Measurements from ENCODE around the gene FMO2.
A peak's percentile ranks its signal among the peaks of the same experiment; 100 is the strongest.

The FMO2 gene

DNA sequence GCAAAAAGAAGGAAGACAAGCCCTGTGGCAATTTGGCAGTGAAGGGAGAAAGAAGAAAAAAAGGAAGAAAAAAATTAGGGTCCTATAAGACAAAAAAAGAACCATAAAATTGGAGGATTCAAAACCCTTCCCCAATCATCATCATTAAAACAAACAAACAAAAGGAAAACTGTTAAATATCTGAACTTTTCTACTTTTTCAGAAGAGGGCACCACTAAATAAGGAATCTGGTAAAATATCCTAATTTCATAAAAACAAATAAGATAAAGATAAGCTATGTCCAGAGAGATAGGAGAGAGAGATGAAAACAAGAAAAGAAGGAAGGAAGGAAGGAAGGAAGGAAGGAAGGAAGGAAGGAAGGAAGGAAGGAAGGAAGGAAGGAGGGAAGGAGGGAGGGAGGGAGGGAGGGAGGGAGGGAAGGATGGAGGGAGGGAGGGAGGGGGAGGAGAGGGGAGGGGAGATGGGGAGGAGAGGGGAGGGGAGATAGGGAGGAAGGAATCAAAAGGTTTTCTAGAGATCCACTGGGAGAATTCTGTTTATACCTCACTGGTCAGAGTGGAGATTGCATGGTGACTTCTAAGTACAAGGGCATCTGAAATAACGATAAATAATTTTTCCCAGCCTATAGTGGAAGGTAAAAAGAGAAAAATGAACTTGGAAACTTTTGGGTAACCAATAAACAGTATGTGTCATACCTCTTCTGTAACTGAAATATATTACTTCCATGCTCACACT, 10.4 kb upstream of the FMO2 start:
- DNase-seq, result no peak

DNA sequence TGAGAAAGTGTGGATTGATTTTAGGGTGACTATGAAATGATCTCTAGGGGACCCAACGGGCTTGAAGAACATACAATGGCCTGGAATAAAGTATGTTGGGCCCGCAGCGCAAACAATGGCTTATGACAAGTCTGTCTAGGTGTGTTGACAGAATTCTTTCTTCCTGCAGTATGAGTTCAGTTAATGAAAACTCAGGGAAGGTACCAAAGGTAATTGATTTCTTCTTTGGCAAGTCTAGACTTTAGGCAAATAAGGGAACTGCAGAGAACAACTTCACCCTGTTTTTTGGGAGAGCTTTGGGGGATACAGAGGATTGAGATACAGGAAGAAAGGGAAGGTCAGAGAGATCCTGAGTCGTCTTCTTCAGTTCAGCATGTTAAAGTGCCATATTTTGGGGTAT, 7.8 kb upstream of the FMO2 start:
- no peak for DNase-seq

DNA sequence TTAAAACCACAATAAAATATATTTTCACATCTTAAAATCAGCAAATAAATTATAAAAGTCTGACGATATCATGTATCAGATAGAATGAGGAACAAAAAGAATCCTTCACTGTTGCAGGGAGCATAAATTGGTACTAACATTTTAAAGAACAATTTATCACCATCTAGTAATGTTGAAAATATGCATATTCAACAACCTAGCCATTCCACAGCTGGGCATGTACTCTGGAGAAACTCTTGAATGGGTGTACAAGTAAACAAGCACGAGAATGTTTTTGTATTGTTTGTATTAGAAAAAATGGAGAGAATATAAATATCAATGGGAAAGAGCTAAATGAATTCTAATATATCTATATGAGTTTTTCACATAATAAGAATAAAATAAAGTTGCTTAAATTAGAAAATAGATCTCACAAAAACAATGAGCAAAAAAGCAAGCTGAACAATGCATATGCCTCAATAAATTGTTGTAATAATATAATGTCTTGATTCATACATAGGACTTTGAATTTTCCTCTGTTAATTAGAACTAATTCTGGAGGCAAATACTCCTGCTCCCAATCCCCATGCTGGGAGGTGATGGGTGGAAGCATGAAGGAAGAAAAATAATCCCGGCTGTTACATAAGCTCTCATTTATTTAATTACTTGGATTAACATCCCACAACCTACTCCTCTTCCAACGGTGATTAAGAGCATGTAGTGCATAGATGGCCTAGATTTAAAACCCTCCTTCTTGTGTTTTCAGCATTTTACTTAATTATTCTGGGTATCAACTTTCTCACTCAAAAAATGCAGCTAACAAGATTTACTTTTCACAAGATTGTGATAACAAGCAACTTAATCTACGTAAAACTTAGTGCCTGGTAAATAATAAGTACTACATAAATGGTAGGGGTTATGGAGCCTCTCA, 5.5 kb upstream of the FMO2 start:
- DNase-seq, result no peak

DNA sequence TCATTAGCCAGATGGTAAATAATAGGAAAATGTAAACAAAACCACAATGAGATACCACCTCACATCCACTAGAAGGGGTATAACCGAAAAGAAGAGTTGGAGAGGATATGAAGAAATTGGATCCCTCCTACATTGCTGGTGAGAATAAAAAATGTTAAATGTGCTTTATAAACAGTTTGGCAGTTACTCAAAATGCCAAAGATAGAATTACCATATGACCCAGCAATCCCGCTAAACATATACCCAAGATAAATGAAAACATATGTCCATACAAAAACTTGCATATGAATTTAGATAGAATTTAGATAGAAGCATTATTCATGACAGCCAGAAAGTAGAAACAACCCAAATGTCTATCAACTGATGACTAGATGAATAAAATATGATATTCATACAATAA, 4.4 kb upstream of the FMO2 start:
- DNase-seq, result peak; percentile 25

DNA sequence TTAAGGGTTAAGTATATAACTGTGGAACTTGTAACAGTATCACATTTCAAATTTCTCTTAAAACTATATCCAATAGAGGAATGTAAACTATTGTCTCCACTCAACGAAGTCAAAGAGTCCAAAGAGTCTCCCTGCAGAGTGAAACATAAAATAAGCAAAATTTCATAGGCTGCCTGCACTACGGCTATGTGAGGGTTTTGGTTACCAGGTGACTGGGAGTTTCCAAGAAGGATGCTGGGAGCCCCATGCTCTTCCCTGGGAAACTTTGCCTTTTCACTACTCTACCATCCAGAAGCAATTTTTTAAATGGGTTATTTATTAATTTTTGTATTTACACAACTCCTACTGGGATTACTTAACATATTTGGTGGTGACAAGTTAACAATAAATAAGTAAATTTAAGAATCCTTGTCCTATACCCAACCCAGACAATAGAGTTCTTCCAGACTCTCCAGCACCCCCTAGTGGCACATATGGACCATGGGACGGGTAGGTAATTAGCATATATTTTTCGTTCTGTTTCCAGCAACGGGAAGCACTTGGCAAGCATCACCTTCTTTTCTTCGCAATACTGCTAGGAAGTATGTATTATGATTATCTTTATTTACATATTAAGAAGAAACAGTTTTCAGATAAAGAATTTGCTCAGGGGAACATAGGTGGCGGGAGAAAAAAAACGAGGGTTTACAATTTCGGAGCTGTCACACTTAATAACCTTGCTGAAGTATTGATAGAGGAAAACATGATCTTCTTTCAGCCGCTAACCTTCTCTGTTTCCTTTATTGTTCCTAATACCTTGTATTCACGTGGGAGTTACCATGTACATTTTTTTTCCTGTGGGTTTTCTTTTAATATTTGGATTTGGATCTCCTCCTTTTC, 3.5 kb downstream of the FMO2 start:
- DNase-seq, result peak; percentile 26

DNA sequence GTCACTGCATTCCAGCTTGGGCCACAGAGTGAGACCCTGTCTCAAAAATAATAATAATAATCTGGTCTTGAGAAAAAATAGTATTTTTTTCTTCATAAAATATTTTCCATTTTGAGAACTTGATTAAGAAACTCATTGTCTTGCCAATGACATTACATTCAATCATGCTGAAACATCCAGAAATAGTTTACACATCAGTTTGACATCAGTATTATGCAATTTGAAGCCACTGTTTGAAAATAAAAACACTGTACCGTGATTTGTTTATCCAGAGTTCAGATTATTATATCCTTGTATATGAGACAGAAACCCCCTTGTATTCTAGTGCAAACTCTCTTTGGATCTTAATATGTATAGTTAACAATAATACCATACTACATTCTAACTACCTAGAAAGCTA, 6.9 kb downstream of the FMO2 start:
- no peak for DNase-seq

DNA sequence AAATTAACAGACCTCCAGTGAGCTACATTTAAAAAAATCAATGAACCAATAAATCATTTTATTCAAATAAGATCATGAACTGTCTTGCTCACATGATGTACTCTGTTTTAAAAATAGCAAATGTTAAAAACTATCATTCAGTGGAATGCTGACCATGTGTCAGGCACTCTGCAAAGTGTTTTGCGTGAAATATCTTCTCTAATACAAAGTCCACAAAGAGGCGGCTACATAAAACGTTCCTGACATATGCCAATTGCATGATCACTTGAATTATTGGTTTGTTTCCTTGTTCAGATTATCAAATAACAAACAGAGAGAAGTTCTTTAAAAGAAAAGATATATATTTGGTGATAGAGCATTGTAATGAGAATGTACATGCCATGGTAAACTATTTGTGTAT, 10.7 kb downstream of the FMO2 start:
- DNase-seq, result no peak

DNA sequence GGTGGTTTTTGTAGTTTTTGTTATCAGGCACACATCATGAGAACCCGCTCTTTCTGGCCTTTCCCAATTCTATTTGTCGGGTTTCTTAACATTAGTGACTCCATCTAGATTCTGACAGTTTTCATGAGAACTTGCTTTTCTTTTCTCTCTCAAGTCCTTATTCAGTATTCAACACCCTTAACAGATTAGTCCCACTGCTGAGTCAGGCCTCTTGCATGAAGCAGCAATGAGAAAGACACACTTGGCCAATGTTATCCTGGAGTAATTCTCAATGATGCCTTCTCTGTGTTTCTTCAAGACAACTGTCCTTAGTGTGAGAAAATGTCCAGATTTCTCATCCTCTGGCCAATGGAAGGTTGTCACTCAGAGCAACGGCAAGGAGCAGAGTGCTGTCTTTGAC, 11.3 kb downstream of the FMO2 start:
- DNase-seq, result no peak

DNA sequence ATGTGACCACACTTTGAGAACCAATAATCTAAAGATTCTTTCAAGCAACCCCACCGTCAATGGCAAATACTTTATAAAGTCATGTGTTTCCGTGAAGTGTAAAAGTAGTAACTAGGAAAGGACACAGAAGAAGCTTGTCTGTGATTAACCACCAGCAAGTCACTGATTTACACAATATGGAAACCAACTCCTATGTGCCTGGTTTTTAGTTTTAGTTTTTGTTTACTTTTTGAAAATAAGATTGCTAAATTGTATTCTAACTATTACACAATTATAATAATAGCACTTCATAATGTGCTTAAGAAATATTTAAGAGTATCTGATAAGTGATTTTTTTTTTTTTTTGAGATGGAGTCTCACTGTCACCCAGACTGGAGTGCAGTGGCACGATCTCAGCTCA, 13.0 kb downstream of the FMO2 start:
- no peak for DNase-seq

DNA sequence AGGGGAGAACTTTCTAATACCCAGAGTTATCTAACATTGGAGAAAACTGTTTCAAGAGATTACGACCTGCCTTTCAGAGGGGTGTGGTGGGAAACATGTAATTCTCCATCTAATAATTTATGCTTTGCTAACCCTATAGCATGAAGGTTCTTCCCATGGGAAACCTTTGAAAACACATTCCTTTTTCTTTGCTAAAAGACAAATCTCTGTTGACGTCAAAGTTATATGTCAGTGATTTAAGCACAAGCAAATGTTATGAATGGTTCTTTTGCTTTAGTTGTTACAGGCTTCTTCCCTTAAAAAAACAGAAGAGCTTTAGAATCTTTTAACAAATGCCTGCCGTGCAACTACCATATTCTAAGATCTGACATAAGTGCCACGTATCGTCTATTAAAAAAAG, 19.2 kb downstream of the FMO2 start:
- no peak for DNase-seq

DNA sequence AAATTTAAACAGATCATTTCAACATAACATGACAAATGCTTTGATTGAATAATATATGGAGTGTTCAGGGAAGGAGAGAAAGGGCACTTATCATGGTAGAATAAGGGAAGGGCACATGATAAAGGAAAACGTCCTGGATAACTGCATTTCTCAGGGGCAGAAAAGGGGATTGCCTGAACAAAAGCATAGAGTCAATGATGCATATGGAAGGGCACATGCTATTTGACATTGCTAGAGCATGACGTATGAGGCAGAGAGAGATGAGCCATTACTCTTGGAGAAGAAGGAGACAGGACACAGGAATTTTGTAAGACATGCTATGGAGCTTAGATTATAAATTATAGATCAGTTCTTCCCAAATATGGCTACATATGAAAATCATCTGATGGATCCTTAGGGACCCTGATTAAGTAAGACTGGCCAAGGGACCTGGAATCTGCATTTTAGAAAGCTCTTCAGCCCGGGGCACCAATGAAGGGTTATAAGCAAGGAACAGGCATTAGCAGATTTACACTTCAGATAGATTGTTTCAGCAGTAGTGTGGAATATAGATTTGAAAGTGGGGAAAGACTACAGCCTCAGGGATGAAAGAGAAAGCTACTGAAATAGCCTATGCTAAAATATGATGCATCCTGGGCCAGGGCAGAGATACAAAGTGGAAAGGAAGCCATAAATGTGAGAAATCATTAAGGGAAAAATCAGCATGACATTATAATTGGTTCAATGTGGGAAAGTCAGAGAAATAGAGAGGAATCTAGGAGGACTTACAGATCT, 21.3 kb downstream of the FMO2 start:
- DNase-seq, result no peak

DNA sequence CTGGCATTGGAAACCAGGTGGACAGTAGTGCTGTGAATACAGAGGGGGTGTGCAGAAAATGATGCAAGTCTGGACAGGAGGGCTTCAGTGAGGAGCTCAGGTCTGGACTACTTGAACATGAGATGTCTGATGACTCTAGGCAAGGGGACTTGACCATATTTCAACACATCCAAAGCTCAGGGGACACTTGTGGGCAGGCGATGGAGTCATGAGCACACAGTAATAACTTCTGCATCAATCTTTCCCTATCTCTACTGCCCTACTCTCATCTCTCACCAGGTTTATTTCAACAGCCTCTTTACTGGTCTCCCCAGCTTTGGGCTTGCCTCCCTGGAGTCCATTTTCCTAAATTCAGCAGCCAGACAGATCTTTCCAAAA, 21.9 kb downstream of the FMO2 start:
- no peak for DNase-seq

DNA sequence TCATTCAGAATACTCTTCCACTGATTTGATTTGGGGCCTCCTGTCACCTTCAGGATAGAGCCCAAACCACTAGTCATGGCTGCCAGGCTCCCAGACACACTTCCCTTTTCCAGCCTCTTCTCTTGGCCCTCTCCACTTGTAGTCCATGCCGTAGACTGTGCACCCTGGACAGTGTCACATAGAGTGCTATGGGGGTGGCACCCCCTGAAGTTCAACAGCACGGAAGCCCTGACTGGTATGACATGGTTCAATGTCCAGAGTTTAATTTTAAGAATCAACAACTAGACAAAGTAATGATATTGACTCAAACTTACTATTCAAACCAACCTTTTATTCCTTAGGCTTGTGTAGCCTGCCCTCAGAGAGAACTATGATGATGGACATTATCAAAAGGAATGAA, 22.3 kb downstream of the FMO2 start:
- DNase-seq, result no peak

DNA sequence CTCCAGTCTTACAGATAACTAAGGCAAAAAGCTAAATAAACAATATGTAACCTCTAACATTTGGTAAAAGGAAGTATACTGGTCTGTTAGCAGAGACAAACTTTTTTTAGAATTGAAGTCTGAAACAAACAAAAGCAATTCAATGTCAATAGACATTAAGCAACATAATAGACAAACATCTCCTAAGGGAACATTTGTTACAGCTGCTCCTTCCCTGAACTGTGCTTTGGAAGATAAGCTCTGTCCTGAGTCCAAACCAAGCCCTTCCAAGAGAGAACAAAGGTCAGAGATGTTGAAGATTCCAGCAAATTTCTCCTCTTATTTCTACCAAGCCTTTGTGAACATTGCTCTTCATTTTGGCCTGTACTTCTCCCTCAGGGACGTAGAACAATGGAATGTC, 25.3 kb downstream of the FMO2 start:
- DNase-seq, result peak; percentile 40

DNA sequence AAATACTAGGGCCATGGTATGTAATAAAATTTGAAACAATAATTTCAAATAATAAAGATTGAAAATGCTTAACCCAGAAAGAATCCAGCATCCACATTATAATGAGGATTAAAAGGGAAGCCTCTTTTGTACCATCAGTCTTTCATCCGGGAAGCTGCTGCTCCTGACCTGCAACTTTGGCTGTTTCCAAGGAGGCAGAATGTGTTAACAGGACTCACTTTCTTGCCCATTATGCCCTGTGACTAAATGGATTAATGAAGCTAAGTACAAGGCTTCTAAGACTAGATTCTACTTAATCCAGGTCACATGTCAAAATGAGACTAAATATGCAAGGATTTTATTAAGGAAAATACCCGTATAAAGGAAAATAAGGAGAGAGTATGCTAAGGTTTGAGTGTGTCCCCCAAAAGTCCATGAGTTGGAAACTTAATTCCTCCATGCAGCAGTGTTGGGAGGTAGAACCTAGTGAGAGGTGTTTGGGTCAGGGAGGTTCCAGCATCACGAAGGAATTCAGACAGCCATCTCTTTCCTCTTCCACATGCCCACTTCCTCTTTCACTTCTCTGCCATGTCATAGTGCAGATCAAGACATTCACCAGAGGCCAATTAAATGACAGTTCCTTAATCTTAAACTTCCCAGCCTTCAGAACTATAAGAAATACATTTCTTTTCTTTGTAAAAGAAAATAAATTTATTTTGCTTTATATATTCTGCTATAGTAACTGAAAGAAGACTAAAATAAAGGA, 27.7 kb downstream of the FMO2 start:
- no peak for DNase-seq

DNA sequence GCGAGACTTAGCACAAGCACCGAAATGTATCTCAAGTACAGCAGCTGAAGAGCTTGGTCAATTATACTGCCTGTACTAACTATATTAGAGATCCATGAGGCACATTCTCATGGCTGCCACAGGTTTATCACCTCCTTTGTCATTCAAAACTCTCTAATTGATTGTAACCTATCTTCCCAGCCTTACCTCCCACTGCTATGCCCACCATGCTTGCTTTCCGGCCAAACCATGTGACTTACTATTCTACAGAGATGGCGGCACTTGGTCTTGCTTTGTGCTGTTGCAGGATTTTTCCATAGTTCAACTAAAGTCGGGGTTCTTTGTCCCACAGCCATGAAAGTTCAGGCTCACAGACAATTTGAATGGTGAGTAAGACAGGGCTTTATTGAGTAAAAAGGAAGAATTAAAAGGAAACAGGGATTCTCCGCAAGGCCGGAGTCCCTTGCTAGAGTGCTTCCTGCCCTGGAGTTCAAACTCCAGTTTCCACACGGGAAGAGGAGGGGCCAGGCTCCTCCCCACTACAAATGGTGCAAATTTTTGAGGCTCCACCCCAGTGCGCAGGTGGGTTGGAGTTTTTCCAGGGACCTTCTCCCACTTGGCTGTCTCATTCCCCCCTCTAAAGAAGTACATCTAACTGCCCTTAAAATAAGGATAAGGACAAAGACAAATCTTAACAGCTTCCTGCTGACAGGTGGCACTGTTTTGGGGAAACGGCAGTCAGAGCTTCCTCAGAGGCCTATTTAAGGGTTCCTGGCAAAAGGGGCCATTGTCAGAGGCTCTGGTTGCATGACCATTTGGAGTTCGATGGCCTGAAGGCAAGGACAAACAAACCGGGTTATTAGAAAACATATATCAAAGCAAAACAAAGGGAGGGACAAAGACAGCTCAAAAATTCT, 28.7 kb downstream of the FMO2 start:
- DNase-seq, result no peak

DNA sequence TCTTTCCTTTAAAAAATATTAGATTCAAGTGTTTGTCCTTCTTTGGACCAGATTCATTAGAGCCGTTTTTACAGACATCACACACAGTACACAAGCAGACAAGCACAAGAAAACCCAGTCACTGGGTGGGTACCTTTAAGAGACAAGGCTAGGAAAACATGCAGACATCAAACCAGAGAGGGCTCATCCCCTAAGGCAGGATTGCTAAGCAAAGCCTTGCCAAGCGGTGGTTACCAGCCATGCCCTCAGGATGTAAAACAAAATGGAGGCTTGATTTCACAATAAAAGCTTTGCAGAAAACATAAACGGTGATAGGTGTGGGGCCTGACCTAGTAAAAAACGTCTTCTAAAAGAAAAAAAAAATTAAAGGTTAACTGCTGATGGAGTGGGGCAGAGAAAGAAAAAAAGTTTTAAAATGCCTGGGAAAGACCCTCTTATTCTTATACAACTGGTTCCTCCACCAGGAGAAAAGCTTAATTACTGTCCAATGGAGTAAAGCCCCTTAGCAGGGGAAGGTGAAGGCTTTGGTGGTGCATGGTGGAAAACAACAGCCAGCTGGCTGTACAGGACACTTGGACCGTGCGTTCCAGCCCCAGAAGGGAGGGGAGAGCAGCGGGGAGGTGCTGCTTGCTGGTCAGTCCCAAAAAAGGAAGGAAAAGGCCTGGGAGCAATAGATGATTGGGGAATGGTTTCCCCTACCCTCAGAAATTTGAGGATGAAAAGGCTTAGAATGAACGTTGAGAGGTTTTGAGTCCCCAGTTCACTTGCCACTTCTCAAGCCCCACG, 32.8 kb downstream of the FMO2 start:
- DNase-seq, result no peak

DNA sequence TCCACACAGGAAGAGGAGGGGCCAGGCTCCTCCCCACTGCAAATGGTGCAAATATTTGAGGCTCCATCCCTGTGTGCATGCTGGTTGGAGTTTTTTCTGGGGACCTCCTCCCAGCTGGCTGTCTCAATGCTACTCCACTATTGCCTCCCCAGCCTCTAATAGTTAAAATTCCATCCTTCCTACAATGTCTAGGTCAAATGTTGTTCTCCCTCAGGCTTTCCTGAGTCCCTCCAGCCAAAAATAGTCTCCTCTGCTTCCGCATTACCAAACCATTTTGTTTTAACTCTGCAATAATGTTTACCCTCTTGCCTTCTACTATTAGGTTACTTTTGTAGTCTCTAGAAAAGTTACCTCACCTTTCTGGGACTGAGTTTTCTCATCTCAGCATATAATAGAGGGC, 33.6 kb downstream of the FMO2 start:
- DNase-seq, result no peak

DNA sequence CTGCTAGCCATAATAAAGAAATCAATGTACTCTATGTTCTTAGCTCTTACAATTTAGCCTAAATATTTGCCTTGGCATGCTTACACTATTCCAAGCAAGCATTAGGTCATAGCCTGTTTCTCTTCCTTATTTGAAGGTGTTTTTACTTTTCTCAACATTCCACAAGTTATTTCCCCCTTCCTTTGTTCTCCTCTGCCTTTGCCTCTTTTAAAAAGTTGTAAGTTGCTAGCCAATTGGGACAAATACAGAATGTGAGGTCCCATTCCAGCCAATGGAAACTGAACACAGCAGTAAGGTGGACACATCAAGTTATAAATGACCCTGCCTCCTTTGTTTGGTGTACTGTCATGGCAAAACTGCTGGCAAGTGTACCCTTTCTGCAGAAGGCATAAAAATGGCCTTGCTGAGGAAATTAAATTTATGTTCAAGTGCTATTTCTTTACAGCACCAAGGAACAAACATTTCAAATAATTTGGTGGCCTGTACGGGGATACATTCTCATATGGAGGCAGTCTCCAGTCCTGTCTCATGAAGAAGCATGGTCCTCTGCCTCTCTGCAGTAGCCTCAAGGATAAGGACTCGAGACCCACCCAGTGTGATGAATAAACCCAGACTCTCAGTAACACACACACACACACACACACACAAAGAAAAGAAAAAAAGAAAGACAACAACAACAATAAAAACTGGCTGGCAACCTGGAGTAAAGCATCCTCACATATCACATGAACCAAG, 34.4 kb downstream of the FMO2 start:
- peak; percentile 23 for DNase-seq
